ENCODE data around the gene RGS7.

RGS7 gene

DNA sequence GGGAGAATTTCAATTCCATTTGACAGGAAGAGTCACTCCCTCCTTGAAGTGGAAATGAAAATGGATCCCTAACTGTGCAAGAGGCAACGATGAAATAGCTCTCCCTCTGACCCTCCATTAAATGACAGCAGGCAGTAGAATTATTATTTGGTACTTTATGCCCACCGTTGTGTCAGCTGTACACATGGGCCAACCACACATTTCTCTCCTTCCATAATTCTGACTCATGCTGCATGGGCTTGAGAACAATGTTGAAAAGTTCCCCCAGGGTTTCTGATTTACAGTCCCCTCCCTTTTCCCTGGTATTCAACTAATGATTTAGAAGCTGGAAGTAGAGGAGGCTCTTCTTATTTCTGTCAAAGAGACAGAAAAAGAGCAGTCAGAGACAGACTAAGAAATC is 103.5 kb downstream of the RGS7 start:
- Histone ChIP-seq H3K4me3 (no peak overlapping the region), H3K27ac (no peak overlapping the region)
- DNase-seq (ENCODE audit: low spot score): no peak
- TF ChIP-seq CTCF (IDR thresholded peaks at IDR 0.05): no peak

- no peak for DNase-seq (ENCODE audit: low spot score)
- Histone ChIP-seq H3K27ac (no peak overlapping the region), H3K4me3 (no peak overlapping the region)
- TF ChIP-seq CTCF (IDR thresholded peaks at IDR 0.05): no peak
Measured at GRCh38 chr1:241250465-241250864, 106.5 kb downstream of the RGS7 start.

- TF ChIP-seq CTCF (IDR thresholded peaks at IDR 0.05): no peak
- Histone ChIP-seq H3K27ac (no peak overlapping the region), H3K4me3 (no peak overlapping the region)
- DNase-seq (ENCODE audit: low spot score): no peak
Measured at GRCh38 chr1:241240069-241240468, 116.9 kb downstream of the RGS7 start.

DNA sequence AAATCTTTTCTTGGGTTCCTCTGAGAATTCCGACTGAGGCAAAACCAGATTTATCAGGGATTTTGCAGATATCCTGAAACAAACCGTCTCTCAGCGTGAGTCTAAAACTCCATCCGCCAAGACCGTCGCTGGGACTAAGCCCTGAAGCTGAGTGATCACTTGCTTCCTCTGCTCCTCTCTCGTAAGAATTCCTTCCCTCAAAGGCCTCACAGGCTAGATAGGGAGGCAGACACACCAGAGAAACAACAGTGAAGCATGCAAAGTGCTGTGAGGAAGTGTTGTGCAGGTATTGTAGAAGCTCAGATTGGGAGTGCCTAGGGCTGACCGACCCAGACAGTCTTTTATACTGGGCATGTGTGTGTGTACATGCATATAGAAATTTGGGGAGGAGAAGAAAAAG is 119.1 kb downstream of the RGS7 start:
- H3K4me3 ChIP-seq: no peak overlapping the region
- H3K27ac ChIP-seq: no peak overlapping the region
- no peak for DNase-seq (ENCODE audit: low spot score)
- no peak for TF ChIP-seq CTCF (IDR thresholded peaks at IDR 0.05)

DNA sequence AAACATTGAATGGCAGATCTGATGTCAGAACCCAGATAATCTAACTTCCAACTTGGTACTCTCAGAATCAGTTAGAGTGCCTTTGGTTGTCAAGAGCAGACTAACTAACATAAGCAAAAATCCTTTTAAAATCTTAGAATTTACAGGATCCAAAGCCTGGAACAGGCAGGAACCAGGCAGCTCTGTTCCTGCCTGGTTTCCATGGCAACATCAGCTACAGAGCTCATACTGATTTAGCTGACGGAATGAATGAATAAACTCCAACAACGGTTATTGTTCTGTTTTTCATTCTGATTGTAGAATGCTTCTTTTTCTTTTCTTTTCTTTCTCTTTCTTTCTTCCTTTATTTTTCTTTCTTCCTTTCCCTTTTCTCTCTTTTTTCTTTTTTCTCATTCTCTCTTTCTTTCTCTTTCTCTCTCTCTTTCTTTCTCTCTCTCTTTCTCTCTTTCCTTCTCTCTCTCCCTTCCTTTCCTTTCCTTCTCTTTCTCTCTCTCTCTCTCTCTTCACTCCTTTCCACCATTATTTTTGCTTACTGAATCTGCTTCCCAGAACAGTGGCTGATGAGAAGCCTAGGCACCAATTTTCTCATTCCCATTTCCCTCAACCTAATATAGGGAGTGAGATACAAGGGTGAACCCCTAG is 121.6 kb downstream of the RGS7 start:
- no peak for DNase-seq (ENCODE audit: low spot score)
- Histone ChIP-seq H3K27ac (no peak overlapping the region), H3K4me3 (no peak overlapping the region)
- no peak for TF ChIP-seq CTCF (IDR thresholded peaks at IDR 0.05)

GRCh38 chr1:241229711-241230110 is 127.3 kb downstream of the RGS7 start:
- no peak overlapping the region for H3K4me3 ChIP-seq
- DNase-seq (ENCODE audit: low spot score): no peak
- H3K27ac ChIP-seq: no peak overlapping the region
- TF ChIP-seq CTCF (IDR thresholded peaks at IDR 0.05): no peak

DNA sequence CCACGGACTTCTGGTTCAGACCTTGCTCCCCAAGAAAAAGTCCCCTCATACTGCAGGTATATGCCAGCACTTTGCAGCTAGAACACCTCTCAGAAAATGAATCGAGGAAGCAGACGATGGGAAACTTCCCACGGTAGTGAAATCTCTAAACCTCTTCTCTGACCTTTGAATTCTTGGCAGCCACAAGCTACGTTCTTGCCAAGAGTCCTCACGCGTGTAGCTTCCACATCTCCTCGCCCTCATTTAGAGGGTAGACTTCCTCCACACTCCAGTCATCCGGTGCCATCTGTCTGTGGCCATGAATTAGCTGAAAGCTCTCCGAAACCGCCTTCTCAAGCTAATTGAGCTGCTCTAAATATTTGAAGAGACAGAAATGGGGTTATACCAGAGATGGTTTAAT is 127.8 kb downstream of the RGS7 start:
- DNase-seq (ENCODE audit: low spot score): no peak
- Histone ChIP-seq H3K4me3 (no peak overlapping the region), H3K27ac (no peak overlapping the region)
- TF ChIP-seq CTCF (IDR thresholded peaks at IDR 0.05): no peak

Data from coronary artery (tissue), 2 donors.